GM19240 (cell line): ENCODE results near the gene GPALPP1.
"Not testable (repeated sequence)": the region's sequence is repeated elsewhere in the genome, so short reads cannot be mapped to it uniquely, and the experiment has no call there.

Experiments used
- DNase-seq: peaks from one replicate; pipeline ENCODE4 v3.0.0; 2011; ENCODE audit warnings: low spot score; ENCODE audit not compliant: insufficient read length

Gene GPALPP1

GRCh38 chr13:45063261-45063860 is 74.0 kb downstream of the GPALPP1 start:
- DNase-seq = no peak

- not testable (repeated sequence) for DNase-seq
Measured at GRCh38 chr13:45063889-45064288, 74.6 kb downstream of the GPALPP1 start.

GRCh38 chr13:45064889-45065288 is 75.6 kb downstream of the GPALPP1 start:
- no peak for DNase-seq

- DNase-seq = no peak
Measured at GRCh38 chr13:45068036-45069001, 79.0 kb downstream of the GPALPP1 start.

DNA sequence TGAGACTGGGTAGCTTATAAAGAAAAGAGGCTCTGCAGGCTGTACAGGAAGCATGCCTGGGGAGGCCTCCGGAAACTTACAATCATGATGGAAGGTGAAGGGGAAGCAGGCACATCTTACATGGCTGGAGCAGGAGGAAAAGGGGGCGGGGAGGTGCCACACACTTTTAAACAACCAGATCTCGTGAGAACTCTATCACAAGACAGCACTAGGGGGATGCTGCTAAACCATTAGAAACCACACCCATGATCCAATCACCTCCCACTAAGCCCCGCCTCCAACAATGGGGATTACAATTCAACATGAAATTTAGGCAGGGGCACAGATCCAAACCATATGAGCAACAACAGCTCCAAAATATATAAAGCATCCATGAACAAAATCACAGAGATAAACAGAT is 84.5 kb downstream of the GPALPP1 start:
- no peak for DNase-seq

GRCh38 chr13:45074721-45075120 is 85.4 kb downstream of the GPALPP1 start:
- no peak for DNase-seq

- no peak for DNase-seq
Measured at GRCh38 chr13:45078003-45078402, 88.7 kb downstream of the GPALPP1 start.
